ENCODE measurements around the gene DUSP19. TPM values are rescaled to one million over a fixed set of nuclear protein-coding genes. Genes with fewer than 3 reads are reported as not detected.

The DUSP19 gene
- total RNA-seq, 1 experiment from 2014 or later, result 4.6 TPM

- in situ Hi-C loops (cut with HindIII; ENCODE audit: low sequenced_read_pairs), result no loop called here
- DNase-seq (ENCODE audit: low spot score), result no peak
These were observed 17.8 kb upstream of the DUSP19 start for GRCh38 chr2:183060571-183061231.

GRCh38 chr2:183063083-183063482, 15.5 kb upstream of the DUSP19 start:
- in situ Hi-C loops (cut with HindIII; ENCODE audit: low sequenced_read_pairs), result no loop called here
- DNase-seq (ENCODE audit: low spot score), result no peak

- in situ Hi-C loops (cut with HindIII; ENCODE audit: low sequenced_read_pairs), result no loop called here
These were observed 10.0 kb upstream of the DUSP19 start for GRCh38 chr2:183068561-183068960.

GRCh38 chr2:183069174-183069573, 9.4 kb upstream of the DUSP19 start:
- no peak for DNase-seq (ENCODE audit: low spot score)
- in situ Hi-C loops (cut with HindIII; ENCODE audit: low sequenced_read_pairs), result no loop called here

More at GRCh38 chr2:183068561-183068960, 10.0 kb upstream of the DUSP19 start:
- no peak for DNase-seq (ENCODE audit: low spot score)

- DNase-seq (ENCODE audit: low spot score), result peak; percentile 29
- in situ Hi-C loops (cut with HindIII; ENCODE audit: low sequenced_read_pairs), result no loop called here
These were observed 7.4 kb upstream of the DUSP19 start for GRCh38 chr2:183070942-183071844.

- DNase-seq (ENCODE audit: low spot score), result no peak
These were observed 6.4 kb upstream of the DUSP19 start for GRCh38 chr2:183072177-183072576.

GRCh38 chr2:183078163-183078463, 434 bp upstream of the DUSP19 start:
- no peak for DNase-seq (ENCODE audit: low spot score)
- in situ Hi-C loops (cut with HindIII; ENCODE audit: low sequenced_read_pairs), result no loop called here

More at GRCh38 chr2:183072177-183072576, 6.4 kb upstream of the DUSP19 start:
- in situ Hi-C loops (cut with HindIII; ENCODE audit: low sequenced_read_pairs), result no loop called here

GRCh38 chr2:183079139-183079775, 710 bp downstream of the DUSP19 start:
- in situ Hi-C loops (cut with HindIII; ENCODE audit: low sequenced_read_pairs), result no loop called here
- no peak for DNase-seq (ENCODE audit: low spot score)

GRCh38 chr2:183081911-183082310, 3.4 kb downstream of the DUSP19 start:
- in situ Hi-C loops (cut with HindIII; ENCODE audit: low sequenced_read_pairs), result no loop called here
- no peak for DNase-seq (ENCODE audit: low spot score)

GRCh38 chr2:183088061-183088460, 9.5 kb downstream of the DUSP19 start:
- in situ Hi-C loops (cut with HindIII; ENCODE audit: low sequenced_read_pairs), result no loop called here
- no peak for DNase-seq (ENCODE audit: low spot score)

- no peak for DNase-seq (ENCODE audit: low spot score)
- in situ Hi-C loops (cut with HindIII; ENCODE audit: low sequenced_read_pairs), result no loop called here
These were observed 10.8 kb downstream of the DUSP19 start for GRCh38 chr2:183089192-183089851.

GRCh38 chr2:183091318-183091953, 12.9 kb downstream of the DUSP19 start:
- DNase-seq (ENCODE audit: low spot score), result no peak
- in situ Hi-C loops (cut with HindIII; ENCODE audit: low sequenced_read_pairs), result no loop called here

GRCh38 chr2:183091954-183092345, 13.4 kb downstream of the DUSP19 start:
- in situ Hi-C loops (cut with HindIII; ENCODE audit: low sequenced_read_pairs), result no loop called here
- no peak for DNase-seq (ENCODE audit: low spot score)

GRCh38 chr2:183093857-183094657, 15.5 kb downstream of the DUSP19 start:
- no peak for DNase-seq (ENCODE audit: low spot score)
- in situ Hi-C loops (cut with HindIII; ENCODE audit: low sequenced_read_pairs), result no loop called here

GRCh38 chr2:183105402-183106134, 27.0 kb downstream of the DUSP19 start:
- DNase-seq (ENCODE audit: low spot score), result no peak
- in situ Hi-C loops (cut with HindIII; ENCODE audit: low sequenced_read_pairs), result no loop called here

- no peak for DNase-seq (ENCODE audit: low spot score)
- in situ Hi-C loops (cut with HindIII; ENCODE audit: low sequenced_read_pairs), result no loop called here
These were observed 34.0 kb downstream of the DUSP19 start for GRCh38 chr2:183112577-183112976.

GRCh38 chr2:183113630-183114029, 35.1 kb downstream of the DUSP19 start:
- no peak for DNase-seq (ENCODE audit: low spot score)
- in situ Hi-C loops (cut with HindIII; ENCODE audit: low sequenced_read_pairs), result no loop called here

- DNase-seq (ENCODE audit: low spot score), result no peak
- in situ Hi-C loops (cut with HindIII; ENCODE audit: low sequenced_read_pairs), result no loop called here
These were observed 38.7 kb downstream of the DUSP19 start for GRCh38 chr2:183117226-183117625.
